Right ventricle myocardium inferior (tissue), 1 donor: ENCODE measurements around the gene KDM4B. TPM values are rescaled to one million over a fixed set of nuclear protein-coding genes. Genes with fewer than 3 reads are reported as not detected.

Experiments
- ATAC-seq: fragments of 200-7000 bp; cut with Tn5 transposase; one replicate; pipeline ENCODE4 v1.9.1; 2020; ENCODE audit warnings: mild to moderate bottlenecking, moderate library complexity
- DNase-seq: peaks from one replicate; pipeline ENCODE4 v3.0.0; 2021; ENCODE audit errors: missing footprints
- intact Hi-C: fragments of 100-400 bp; cut with DNase I; formaldehyde crosslinking; loops from one replicate; pipeline ENCODE4 v1.11.0; 2022
- total RNA-seq: library from RNA; stranded (reverse); fragmentation: NEBNext Ultra II Directional; extraction: Animal tissue kit (Norgen Biotek cat#: 25700); gene quantifications from one replicate; pipeline ENCODE4 v1.2.1, GENCODE V29; 2021
- donor health status: DM: no; HTN: yes; CAD: no; lungs with severe emphysema.

KDM4B gene
- total RNA-seq, 1 donor from 2014 or later, result 38.6 TPM

GRCh38 chr19:5130371-5131030 is 161.6 kb downstream of the KDM4B start:
- intact Hi-C loops, result no loop called here
- DNase-seq, result no peak
- ATAC-seq, result no peak

- intact Hi-C loops, result no loop called here
- ATAC-seq, result no peak
- no peak for DNase-seq
These were observed 162.2 kb downstream of the KDM4B start for GRCh38 chr19:5131031-5131505.

- intact Hi-C loops, result no loop called here
- ATAC-seq (no peak), DNase-seq (no peak)
These were observed 162.7 kb downstream of the KDM4B start for GRCh38 chr19:5131506-5132205.

GRCh38 chr19:5132206-5132560 is 163.3 kb downstream of the KDM4B start:
- intact Hi-C loops, result no loop called here
- ATAC-seq, result no peak
- no peak for DNase-seq

- ATAC-seq, result no peak
- no peak for DNase-seq
- intact Hi-C loops, result no loop called here
These were observed 164.1 kb downstream of the KDM4B start for GRCh38 chr19:5132698-5133651.

- ATAC-seq, result no peak
- DNase-seq, result no peak
- intact Hi-C loops, result no loop called here
These were observed 165.2 kb downstream of the KDM4B start for GRCh38 chr19:5133986-5134595.

- intact Hi-C loops, result loop anchor here (5.0 kb wide), 2 partner anchors 42 to 82 kb away; no protein-coding TSS in a partner anchor
- ATAC-seq, result no peak
- DNase-seq, result no peak
These were observed 165.8 kb downstream of the KDM4B start for GRCh38 chr19:5134691-5135090.

GRCh38 chr19:5136073-5136855 is 167.4 kb downstream of the KDM4B start:
- intact Hi-C loops, result loop anchor here (5.0 kb wide), 2 partner anchors 44 to 84 kb away; no protein-coding TSS in a partner anchor
- ATAC-seq, result no peak
- DNase-seq, result no peak

- intact Hi-C loops, result loop anchor here (5.0 kb wide), 2 partner anchors 45 to 85 kb away; no protein-coding TSS in a partner anchor
- ATAC-seq (no peak), DNase-seq (peak; percentile 55)
These were observed 168.2 kb downstream of the KDM4B start for GRCh38 chr19:5137114-5137513.

- DNase-seq, result peak; percentile 50
- intact Hi-C loops, result loop anchor here (5.0 kb wide), 2 partner anchors 45 to 85 kb away; no protein-coding TSS in a partner anchor
These were observed 168.7 kb downstream of the KDM4B start for GRCh38 chr19:5137571-5138124.

GRCh38 chr19:5138606-5139582 is 170.0 kb downstream of the KDM4B start:
- intact Hi-C loops, result loop anchor here (5.0 kb wide), 2 partner anchors 47 to 87 kb away; no protein-coding TSS in a partner anchor
- DNase-seq, result peak; percentile 86
- ATAC-seq, result no peak

More at GRCh38 chr19:5137571-5138124, 168.7 kb downstream of the KDM4B start:
- no peak for ATAC-seq

- no peak for ATAC-seq
- intact Hi-C loops, result loop anchor here (5.0 kb wide), 2 partner anchors 47 to 87 kb away; no protein-coding TSS in a partner anchor
- DNase-seq, result peak; percentile 37
These were observed 170.8 kb downstream of the KDM4B start for GRCh38 chr19:5139583-5140325.

- DNase-seq (peak; percentile 45), ATAC-seq (no peak)
- intact Hi-C loops, result no loop called here
These were observed 172.4 kb downstream of the KDM4B start for GRCh38 chr19:5141129-5141849.

GRCh38 chr19:5141850-5142724 is 173.2 kb downstream of the KDM4B start:
- no peak for ATAC-seq
- peak; percentile 57 for DNase-seq
- intact Hi-C loops, result no loop called here
